Activated T-cell treated with anti-CD3 and anti-CD28 coated beads, Interleukin-2, amount 50 U/mL, for 72 hours (primary cell): ENCODE measurements around the gene ANGPTL8. TPM values are rescaled to one million over a fixed set of nuclear protein-coding genes. Genes with fewer than 3 reads are reported as not detected.

Experiments
- ATAC-seq, 2 donors: fragments of 150-1000 bp; cut with Tn5 transposase; replicated peaks in 1 of 2; 2 replicates each; pipeline ENCODE4 v1.10.0; 2021; ENCODE audit warnings: moderate library complexity in 2 of 2, mild to moderate bottlenecking in 1 of 2
- DNase-seq, 2 donors: peaks; one replicate each; pipeline ENCODE4 v3.0.0; 2021 to 2022; ENCODE audit warnings: mixed read lengths in 1 of 2
- H3K27ac Mint-ChIP-seq: one replicate; pipeline ENCODE4 v1.8.0; 2022; ENCODE audit warnings: mild to moderate bottlenecking, moderate library complexity, mixed read lengths
- H3K27me3 Mint-ChIP-seq: one replicate; pipeline ENCODE4 v1.8.0; 2022; ENCODE audit warnings: low read depth, mixed read lengths
- H3K36me3 Mint-ChIP-seq, 2 donors: one replicate each; pipeline ENCODE4 v1.8.0; 2022; ENCODE audit warnings: mixed read lengths in 2 of 2, mild to moderate bottlenecking in 1 of 2; ENCODE audit not compliant: insufficient read depth in 2 of 2
- H3K4me1 Mint-ChIP-seq: one replicate; pipeline ENCODE4 v1.8.0; 2022; ENCODE audit warnings: low read depth, mixed read lengths
- H3K4me3 Mint-ChIP-seq, 2 donors: one replicate each; pipeline ENCODE4 v1.8.0; 2022; ENCODE audit warnings: mild to moderate bottlenecking in 2 of 2, mixed read lengths in 2 of 2, moderate library complexity in 2 of 2
- H3K9me3 Mint-ChIP-seq, 2 donors: one replicate each; pipeline ENCODE4 v1.8.0; 2022; ENCODE audit warnings: mixed read lengths in 2 of 2
- total RNA-seq, 2 donors: library from RNA; stranded (reverse); gene quantifications; one replicate each; pipeline ENCODE4 v1.2.3, GENCODE V29; 2022

Gene ANGPTL8
- total RNA-seq, 2 donors from 2014 or later, result not detected

DNA sequence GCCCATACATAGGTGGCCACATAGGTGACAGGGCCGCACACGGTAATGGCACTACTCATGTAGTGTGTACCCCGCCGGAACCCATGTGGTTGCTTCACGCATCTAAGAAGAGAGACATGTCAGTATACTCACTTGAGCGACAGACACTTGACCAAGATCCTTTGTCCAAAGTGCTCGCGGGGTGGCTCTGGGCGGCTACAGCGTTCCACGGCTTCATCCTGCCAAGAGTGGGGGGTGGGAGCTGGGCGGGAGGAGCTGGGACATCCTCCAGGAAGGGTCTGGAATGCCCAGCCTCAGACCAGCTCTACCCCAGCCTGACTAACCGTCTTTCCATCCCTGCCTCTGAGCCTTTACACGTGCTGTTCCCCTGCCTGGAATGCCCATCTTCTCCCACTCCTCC, 8.5 kb downstream of the ANGPTL8 start:
- no peak for DNase-seq
- no peak overlapping the region for H3K4me3 Mint-ChIP-seq
- no peak for ATAC-seq
- no peak overlapping the region for H3K27ac Mint-ChIP-seq
- H3K27me3 Mint-ChIP-seq, result peaks cover 7% of the 10 kb centered on the region
- H3K4me1 Mint-ChIP-seq, result peaks cover 7% of the 10 kb centered on the region
- H3K36me3 Mint-ChIP-seq, result no peaks in the 10 kb centered on the region
- no peaks in the 10 kb centered on the region for H3K9me3 Mint-ChIP-seq

DNA sequence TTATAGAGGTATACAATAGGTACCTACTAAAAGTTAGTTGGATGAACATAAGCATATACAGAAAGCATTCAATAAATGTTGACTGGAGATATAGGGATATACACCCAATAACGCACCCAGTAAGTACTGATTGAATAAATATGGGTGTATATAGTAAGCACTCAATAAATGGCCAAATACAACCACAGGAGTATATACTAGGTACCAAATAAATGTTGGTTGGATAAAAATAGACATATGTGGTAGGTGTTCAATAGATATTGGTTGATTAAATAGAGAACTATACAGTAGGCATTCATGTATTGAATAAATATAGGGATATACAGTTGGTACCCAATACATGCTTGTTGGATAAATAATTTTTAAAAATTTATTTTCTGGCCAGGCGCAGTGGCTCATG, 9.4 kb downstream of the ANGPTL8 start:
- no peaks in the 10 kb centered on the region for H3K9me3 Mint-ChIP-seq
- ATAC-seq (no peak), DNase-seq (no peak)
- no peaks in the 10 kb centered on the region for H3K36me3 Mint-ChIP-seq
- H3K4me1 Mint-ChIP-seq, result peaks cover 2% of the 10 kb centered on the region
- H3K4me3 Mint-ChIP-seq, result no peak overlapping the region
- H3K27me3 Mint-ChIP-seq, result peaks cover 3% of the 10 kb centered on the region
- no peak overlapping the region for H3K27ac Mint-ChIP-seq

DNA sequence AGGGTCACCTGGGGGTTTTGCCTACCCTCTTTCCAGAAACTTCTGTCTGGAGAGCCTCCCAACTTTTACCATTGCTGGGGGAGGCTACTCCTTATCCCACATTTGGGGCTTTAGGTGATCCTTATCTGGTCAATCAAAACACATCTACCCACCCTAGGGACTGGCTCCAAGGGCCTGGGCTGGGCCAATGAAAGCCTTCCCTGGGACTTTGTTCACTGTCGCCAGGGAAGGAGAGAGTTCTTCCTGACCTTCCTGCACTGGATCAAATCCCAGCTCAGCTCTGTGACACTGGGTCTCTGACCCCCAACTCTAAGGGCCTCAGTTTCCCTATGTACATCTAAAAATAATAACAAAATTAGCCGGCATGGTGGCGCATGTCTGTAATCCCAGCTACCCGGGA, 11.8 kb downstream of the ANGPTL8 start:
- H3K27me3 Mint-ChIP-seq, result no peaks in the 10 kb centered on the region

DNA sequence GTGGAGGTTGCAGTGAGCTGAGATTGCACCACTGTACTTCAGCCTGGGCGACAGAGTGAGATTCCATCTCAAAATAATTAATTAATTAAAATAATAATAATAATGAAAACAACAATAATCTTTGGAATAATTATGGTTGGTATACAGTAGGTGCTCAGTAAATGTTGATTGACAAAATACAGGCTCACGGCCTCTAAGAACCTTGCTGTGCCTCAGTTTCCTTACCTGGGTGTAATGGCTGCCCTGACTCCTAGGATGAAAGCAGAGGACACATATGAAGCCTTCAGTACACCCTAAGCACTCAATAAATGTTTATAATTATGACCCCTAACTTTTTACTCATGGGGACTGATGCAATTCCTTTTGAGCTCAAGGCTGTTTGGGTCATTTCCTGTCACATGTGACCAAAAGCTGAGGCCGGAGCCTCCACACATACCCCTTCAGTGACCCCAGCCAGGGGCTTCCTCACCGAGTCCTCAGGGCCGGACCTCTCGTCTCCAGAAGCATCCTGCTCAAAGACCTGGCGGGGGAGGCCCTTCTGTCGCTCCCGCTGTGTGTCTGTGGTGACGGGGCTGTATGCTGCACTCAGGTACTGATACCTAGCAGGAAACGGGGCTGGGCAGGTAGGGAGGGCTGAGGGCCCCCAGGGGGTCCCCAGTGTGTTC, 12.4 kb downstream of the ANGPTL8 start:
- H3K4me1 Mint-ChIP-seq, result no peaks in the 10 kb centered on the region
- no peaks in the 10 kb centered on the region for H3K36me3 Mint-ChIP-seq
- H3K9me3 Mint-ChIP-seq, result no peaks in the 10 kb centered on the region
- H3K27ac Mint-ChIP-seq, result no peak overlapping the region
- H3K27me3 Mint-ChIP-seq, result no peaks in the 10 kb centered on the region
- no peak overlapping the region for H3K4me3 Mint-ChIP-seq
- no peak for ATAC-seq
- DNase-seq, result no peak

More for the DNA sequence above, 11.8 kb downstream of the ANGPTL8 start:
- ATAC-seq (no peak), DNase-seq (no peak)
- H3K27ac Mint-ChIP-seq, result no peak overlapping the region
- H3K9me3 Mint-ChIP-seq, result no peaks in the 10 kb centered on the region
- no peaks in the 10 kb centered on the region for H3K36me3 Mint-ChIP-seq
- H3K4me3 Mint-ChIP-seq, result no peak overlapping the region
- H3K4me1 Mint-ChIP-seq, result no peaks in the 10 kb centered on the region

DNA sequence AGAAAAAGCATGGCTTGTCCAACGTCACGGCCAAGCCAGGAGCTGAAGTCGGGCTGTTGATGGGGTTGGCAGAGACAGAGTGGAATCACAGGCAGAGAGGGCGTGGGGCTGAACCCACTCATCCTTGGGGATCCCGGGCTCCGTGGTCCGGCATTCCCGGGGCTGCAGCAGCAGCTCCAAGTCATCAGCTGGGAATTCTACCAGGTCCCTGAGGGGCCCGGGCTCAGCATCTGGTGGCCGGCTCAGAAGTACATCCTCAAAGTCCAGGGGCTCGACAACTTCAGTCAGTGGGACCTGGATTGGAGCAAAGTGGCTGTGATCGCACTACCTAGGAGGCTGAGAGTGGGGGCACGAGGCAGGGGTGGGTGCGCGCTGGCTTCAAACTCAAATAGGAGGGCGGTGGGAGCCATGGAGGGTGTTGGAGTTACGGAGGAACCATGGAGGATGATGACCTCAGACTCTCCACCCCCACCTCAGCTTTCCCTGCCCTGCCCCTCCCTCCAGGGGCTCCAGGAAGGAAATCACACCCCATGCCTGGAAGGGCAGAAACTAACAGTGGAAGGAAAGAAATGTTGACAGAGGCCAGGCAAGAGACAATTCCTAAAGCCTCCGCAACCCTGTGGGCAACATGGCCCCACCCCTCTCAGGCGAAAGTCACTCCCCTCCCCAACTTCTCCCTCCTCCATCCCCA, 13.4 kb downstream of the ANGPTL8 start:
- H3K27ac Mint-ChIP-seq, result no peak overlapping the region
- no peak for ATAC-seq

DNA sequence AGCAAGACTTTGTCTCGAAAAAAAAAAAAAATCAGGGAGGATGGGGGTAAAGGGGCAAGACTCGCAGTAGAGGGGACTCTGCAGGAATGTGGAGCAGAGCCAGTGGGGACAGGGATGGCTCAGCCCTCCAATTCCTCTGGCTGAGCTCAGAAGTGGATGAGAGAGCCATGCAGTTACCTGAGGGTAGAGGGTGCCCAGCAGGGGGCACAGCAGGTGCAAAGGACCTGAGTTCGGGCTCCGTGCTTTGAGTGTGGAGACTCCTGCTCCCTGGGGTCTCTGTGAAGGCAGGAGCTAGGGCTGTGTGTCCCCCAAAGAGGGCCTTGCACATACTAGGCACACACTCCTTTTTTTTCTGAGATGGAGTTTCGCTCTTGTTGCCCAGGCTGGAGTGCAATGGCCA, 15.2 kb downstream of the ANGPTL8 start:
- ATAC-seq (no peak), DNase-seq (no peak)
- H3K27me3 Mint-ChIP-seq, result no peaks in the 10 kb centered on the region
- H3K27ac Mint-ChIP-seq, result no peak overlapping the region
- no peaks in the 10 kb centered on the region for H3K9me3 Mint-ChIP-seq
- H3K36me3 Mint-ChIP-seq, result no peaks in the 10 kb centered on the region
- no peaks in the 10 kb centered on the region for H3K4me1 Mint-ChIP-seq
- no peak overlapping the region for H3K4me3 Mint-ChIP-seq

More for the DNA sequence above, 13.4 kb downstream of the ANGPTL8 start:
- no peaks in the 10 kb centered on the region for H3K9me3 Mint-ChIP-seq
- no peak for DNase-seq
- no peaks in the 10 kb centered on the region for H3K36me3 Mint-ChIP-seq
- H3K4me1 Mint-ChIP-seq, result no peaks in the 10 kb centered on the region
- H3K27me3 Mint-ChIP-seq, result no peaks in the 10 kb centered on the region
- H3K4me3 Mint-ChIP-seq, result no peak overlapping the region

DNA sequence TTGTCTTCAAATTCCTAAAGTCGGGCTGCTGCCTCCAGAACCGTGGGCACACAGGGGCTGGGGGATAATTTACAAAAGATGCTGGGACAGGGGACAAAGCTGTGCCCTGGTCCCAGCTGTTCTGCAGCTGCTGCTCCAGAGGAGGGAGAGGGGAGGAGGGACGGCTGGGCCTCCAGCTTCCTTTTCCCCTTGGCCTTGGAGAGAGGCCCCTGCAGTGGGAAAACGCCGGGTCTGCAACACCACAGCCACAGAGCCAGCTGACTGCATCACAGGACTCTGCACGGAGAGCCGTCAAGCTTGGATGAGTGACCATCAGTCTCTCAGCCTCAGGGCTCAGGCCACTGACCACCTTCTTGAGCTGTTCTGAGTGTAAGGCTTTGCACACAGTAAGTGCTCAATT, 16.8 kb downstream of the ANGPTL8 start:
- DNase-seq (no peak), ATAC-seq (no peak)
- Mint-ChIP-seq H3K9me3 (no peaks in the 10 kb centered on the region), H3K27ac (no peak overlapping the region), H3K36me3 (no peaks in the 10 kb centered on the region), H3K4me1 (no peaks in the 10 kb centered on the region), H3K4me3 (no peak overlapping the region), H3K27me3 (peaks cover 5% of the 10 kb centered on the region)

DNA sequence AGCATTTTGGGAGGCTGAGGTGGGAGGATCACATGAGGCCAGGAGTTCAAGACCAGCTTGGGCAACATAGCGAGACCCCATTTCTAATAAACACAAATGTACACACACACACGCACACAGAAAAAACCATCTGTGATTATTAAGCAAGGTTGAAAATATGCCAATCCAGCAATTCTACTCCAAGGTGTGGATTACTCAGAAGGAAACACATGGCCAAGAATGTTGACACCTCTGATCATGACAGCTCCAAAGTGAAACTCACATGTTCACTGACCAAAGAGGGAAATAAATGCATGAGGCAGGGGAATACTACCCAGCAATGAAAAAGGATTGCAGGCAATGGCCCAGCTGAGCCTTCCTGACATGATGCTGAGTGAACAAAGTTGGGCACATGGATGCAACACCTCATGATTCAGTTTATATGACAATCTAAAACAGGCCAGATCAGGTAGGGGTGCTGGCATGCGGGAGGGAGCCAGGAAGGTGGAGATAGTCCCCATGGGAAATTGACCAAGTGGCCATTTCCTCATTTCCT, 18.5 kb downstream of the ANGPTL8 start:
- H3K27me3 Mint-ChIP-seq, result peaks cover 11% of the 10 kb centered on the region
- H3K36me3 Mint-ChIP-seq, result peaks cover 0 to 2% of the 10 kb centered on the region in 2 donors
- no peak overlapping the region for H3K27ac Mint-ChIP-seq
- DNase-seq (no peak), ATAC-seq (no peak)
- H3K4me1 Mint-ChIP-seq, result no peaks in the 10 kb centered on the region
- H3K4me3 Mint-ChIP-seq, result no peak overlapping the region
- no peaks in the 10 kb centered on the region for H3K9me3 Mint-ChIP-seq

DNA sequence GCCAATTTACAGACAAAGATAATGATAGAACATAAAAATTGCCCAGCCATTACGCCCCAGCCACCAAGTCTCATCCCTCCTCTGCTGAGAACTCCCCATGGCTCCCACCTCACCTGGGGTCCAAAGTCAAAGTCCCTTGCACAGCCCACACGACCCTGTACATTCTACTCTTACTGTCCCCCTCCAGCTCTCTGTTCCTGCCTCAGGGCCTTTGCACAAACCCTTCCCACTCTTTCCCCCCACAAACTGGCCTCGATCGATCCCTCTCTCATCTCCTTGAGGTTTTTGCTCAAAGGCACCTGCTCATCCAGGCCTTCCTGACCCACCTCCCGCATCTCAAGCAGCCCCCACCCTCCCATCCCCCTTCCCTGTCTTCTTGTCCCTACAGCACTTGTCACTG, 21.6 kb downstream of the ANGPTL8 start:
- Mint-ChIP-seq H3K27ac (no peak overlapping the region), H3K4me3 (peak overlapping the region; percentile 14 to 53), H3K9me3 (no peaks in the 10 kb centered on the region), H3K27me3 (peaks cover 27% of the 10 kb centered on the region), H3K4me1 (no peaks in the 10 kb centered on the region), H3K36me3 (peaks cover 0 to 2% of the 10 kb centered on the region in 2 donors)
- DNase-seq, result no peak
- no peak for ATAC-seq

DNA sequence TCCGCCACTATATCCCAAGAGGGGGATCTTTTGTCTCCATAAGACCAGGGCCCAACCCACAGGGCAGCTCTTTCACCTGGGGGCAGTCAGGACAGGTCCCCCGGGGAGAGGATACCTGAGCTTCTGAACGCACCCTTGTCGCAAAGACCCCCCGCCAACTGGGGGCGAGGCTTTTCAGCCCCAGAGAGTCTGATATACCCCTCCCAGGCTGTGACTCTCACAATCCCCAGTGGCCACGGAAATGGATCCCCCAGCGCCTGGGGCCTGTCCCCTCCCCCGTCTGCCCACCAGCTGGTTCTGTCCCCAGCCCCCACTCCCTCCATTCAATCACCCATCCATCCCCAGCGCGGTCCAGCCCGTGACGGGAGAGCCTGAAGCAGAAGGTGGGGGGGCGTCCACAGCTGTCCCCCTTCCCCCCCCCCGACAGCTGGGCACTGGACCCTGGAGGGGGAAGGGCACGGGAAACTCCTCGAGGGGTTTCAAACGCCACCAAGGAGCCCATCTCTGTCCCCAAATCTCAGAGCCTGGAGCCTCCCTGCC, 22.1 kb downstream of the ANGPTL8 start:
- Mint-ChIP-seq H3K27me3 (peaks cover 27% of the 10 kb centered on the region), H3K4me1 (no peaks in the 10 kb centered on the region), H3K36me3 (peaks cover 0 to 2% of the 10 kb centered on the region in 2 donors), H3K27ac (no peak overlapping the region), H3K9me3 (no peaks in the 10 kb centered on the region), H3K4me3 (peak overlapping the region; percentile 70 to 72)
- DNase-seq, result no peak
- ATAC-seq, result no peak

DNA sequence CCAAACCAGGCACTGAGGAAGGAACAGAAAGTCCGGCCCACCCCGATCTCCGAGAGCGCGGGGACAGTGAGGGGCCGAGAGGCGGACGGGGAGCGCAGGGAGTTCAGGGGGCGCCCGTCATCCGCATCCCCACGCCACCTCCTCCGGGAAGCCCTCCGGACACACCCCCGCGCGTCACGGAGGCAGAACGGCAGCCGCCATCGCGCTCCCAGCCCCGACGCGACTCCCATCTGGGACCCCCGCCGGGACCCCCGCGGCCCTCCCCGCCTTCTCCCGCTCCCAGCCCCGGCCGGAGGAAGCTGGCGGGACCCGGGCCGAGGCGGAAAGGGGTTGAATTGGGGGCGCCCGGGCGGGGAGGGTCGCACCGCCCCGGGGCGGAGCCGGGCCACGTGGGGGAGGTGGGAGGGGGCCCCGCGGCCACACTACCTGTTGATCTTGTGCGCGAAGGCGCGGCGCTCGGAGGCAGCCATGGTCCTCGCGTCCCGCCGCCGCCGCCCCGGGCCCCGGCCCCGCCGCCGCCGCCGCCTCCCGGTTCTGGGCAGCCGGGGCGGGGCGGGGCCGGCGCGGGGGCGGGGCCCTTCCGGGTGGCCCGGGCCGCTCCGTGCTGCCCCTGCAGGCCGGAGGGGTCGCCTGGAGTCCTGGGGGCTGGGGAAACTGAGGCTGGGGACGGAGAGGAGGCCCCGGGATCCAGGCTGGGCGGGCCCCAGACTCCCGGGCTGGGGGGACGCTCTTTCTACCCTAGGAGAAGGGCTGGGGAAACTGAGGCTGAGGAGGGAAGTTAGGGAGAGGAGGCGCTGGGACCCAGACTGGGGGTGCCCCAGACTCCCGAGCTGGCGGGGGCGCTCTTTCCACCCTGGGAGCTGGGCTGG, 22.8 kb downstream of the ANGPTL8 start, which contains the start of gene DOCK6:
Gene DOCK6 (minus strand): TSS at position 554 of the 869 bp plus-strand sequence. CDS start 84 bp downstream, at position 470.
- ATAC-seq, result peak; percentile 86
- H3K4me1 Mint-ChIP-seq, result no peaks in the 10 kb centered on the region
- H3K9me3 Mint-ChIP-seq, result no peaks in the 10 kb centered on the region
- peaks cover 31% of the 10 kb centered on the region for H3K27me3 Mint-ChIP-seq
- H3K36me3 Mint-ChIP-seq, result peaks cover 0 to 2% of the 10 kb centered on the region in 2 donors
- H3K27ac Mint-ChIP-seq, result no peak within 1 kb of the TSS
- DNase-seq, result peak; percentile 45 to 58
- peak within 1 kb of the TSS; percentile 78 to 81 for H3K4me3 Mint-ChIP-seq

DNA sequence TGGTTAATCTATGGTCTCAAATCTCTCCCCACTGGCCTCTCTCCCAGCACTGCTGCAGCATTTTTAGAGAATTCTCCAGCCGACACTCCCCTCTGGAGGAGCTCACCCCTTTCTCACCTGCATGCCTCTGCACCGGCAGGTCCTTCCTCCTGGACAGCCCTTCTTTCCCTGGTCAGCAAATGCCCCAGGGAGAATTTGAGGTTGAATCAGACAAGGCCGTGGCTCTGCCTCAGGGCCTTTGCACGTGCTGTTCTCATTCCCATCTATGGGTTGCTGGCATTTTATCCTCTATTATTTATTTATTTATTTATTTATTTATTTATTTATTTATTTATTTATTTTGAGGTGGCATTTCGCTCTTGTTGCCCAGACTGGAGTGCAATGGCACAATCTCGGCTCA, 24.3 kb downstream of the ANGPTL8 start:
- ATAC-seq (no peak), DNase-seq (no peak)
- H3K27me3 Mint-ChIP-seq, result peaks cover 46% of the 10 kb centered on the region
- peaks cover 0 to 2% of the 10 kb centered on the region in 2 donors for H3K36me3 Mint-ChIP-seq
- H3K4me1 Mint-ChIP-seq, result no peaks in the 10 kb centered on the region
- H3K27ac Mint-ChIP-seq, result no peak overlapping the region
- H3K9me3 Mint-ChIP-seq, result no peaks in the 10 kb centered on the region
- H3K4me3 Mint-ChIP-seq, result peak overlapping the region in 1 of 2 donors; percentile 58
